ENCODE measurements around the gene TAF8. TPM values are rescaled to one million over a fixed set of nuclear protein-coding genes. Genes with fewer than 3 reads are reported as not detected.
A peak's percentile ranks its signal among the peaks of the same experiment; 100 is the strongest.

TAF8 gene
- total RNA-seq, 1 donor: 16.3 TPM

DNA sequence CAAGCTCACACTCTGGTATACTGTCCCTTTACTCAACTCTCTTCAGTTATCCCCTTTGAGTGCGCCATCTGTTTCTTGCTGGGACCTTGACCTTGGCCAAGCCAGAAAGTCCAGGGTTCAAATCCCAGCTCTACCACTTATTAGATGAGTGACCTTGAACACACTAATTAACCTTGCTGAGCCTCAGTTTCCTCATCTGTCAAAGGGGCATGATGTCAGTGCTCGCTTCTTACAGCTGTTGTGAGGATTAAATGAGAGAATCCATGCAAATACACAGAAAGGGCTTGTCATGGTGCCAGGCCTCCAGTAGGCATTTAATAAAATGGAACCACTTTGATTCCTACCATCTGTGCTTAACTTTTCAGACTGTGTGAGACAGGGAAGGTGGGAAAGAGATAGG is 57.7 kb downstream of the TAF8 start:
- H3K4me1 ChIP-seq (ENCODE audit: insufficient read depth, low read length): peaks cover 3% of the 10 kb centered on the region
- no peak overlapping the region for H2AFZ ChIP-seq (ENCODE audit: low read length)
- H4K20me1 ChIP-seq (ENCODE audit: insufficient read depth, low read length): no peaks in the 10 kb centered on the region
- no peaks in the 10 kb centered on the region for H3K79me2 ChIP-seq (ENCODE audit: insufficient read depth, low read length)
- H3K9me3 ChIP-seq (ENCODE audit: low read depth, low read length): no peaks in the 10 kb centered on the region
- H3K27me3 ChIP-seq (ENCODE audit: insufficient read depth, low read length): no peaks in the 10 kb centered on the region
- H3K36me3 ChIP-seq (ENCODE audit: insufficient read depth, low read length): no peaks in the 10 kb centered on the region
- H3K27ac ChIP-seq (ENCODE audit: low read depth, low read length): no peak overlapping the region
- TF ChIP-seq, protein P1, sequence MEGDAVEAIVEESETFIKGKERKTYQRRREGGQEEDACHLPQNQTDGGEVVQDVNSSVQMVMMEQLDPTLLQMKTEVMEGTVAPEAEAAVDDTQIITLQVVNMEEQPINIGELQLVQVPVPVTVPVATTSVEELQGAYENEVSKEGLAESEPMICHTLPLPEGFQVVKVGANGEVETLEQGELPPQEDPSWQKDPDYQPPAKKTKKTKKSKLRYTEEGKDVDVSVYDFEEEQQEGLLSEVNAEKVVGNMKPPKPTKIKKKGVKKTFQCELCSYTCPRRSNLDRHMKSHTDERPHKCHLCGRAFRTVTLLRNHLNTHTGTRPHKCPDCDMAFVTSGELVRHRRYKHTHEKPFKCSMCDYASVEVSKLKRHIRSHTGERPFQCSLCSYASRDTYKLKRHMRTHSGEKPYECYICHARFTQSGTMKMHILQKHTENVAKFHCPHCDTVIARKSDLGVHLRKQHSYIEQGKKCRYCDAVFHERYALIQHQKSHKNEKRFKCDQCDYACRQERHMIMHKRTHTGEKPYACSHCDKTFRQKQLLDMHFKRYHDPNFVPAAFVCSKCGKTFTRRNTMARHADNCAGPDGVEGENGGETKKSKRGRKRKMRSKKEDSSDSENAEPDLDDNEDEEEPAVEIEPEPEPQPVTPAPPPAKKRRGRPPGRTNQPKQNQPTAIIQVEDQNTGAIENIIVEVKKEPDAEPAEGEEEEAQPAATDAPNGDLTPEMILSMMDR (IDR thresholded peaks at IDR 0.05; ENCODE audit: extremely low read depth, low read depth, low read length): no peak
- no peak overlapping the region for H3K4me2 ChIP-seq (ENCODE audit: insufficient read depth, low read length)
- no peak overlapping the region for H3K4me3 ChIP-seq (ENCODE audit: insufficient read depth, low read length)
- DNase-seq (ENCODE audit: insufficient read length, low spot score, missing footprints): no peak

DNA sequence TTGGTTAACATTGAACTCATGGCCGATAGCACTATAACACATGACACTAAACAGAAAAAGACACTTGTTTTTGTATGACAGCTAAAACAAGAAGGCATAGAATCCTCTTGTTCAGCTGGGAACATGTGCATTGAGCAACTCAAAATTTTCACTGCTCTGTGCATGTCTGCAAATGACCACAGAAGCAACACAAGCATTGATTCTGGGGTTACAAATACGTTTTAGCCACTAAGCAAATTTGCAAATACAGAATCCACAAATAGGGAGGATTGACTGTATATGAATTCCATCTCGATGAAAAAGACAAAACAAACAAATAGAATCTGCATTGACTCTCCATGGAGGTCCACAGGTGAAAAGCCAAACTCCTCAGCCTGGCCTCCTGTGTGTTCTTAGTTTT is 60.4 kb downstream of the TAF8 start:
- no peak overlapping the region for H3K27ac ChIP-seq (ENCODE audit: low read depth, low read length)
- no peaks in the 10 kb centered on the region for H3K36me3 ChIP-seq (ENCODE audit: insufficient read depth, low read length)
- no peak overlapping the region for H3K4me2 ChIP-seq (ENCODE audit: insufficient read depth, low read length)
- H2AFZ ChIP-seq (ENCODE audit: low read length): no peak overlapping the region
- no peaks in the 10 kb centered on the region for H3K79me2 ChIP-seq (ENCODE audit: insufficient read depth, low read length)
- no peaks in the 10 kb centered on the region for H3K9me3 ChIP-seq (ENCODE audit: low read depth, low read length)
- H4K20me1 ChIP-seq (ENCODE audit: insufficient read depth, low read length): no peaks in the 10 kb centered on the region
- H3K4me1 ChIP-seq (ENCODE audit: insufficient read depth, low read length): peaks cover 8% of the 10 kb centered on the region
- DNase-seq (ENCODE audit: insufficient read length, low spot score, missing footprints): no peak
- no peaks in the 10 kb centered on the region for H3K27me3 ChIP-seq (ENCODE audit: insufficient read depth, low read length)
- TF ChIP-seq, protein P1 (IDR thresholded peaks at IDR 0.05; ENCODE audit: extremely low read depth, low read depth, low read length): no peak
- no peak overlapping the region for H3K4me3 ChIP-seq (ENCODE audit: insufficient read depth, low read length)

DNA sequence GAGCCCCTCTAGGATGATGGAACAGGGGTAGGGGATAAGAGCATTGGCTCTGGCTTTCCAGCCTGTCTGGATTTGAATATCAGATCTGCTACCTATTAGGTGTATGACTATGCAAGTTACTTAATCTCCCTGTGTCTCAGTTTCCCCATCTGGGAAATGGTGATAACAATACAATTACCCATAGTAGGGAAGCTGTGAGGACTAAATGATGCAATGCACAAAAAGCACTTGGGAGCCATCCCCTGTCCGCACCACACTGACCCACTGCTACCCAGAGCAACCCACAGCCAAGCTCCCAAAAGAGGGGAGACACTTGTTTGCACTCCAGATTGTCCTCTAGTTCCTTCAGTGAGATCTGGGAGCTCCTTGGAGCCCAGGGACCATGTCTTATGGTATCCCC is 62.0 kb downstream of the TAF8 start:
- H3K27ac ChIP-seq (ENCODE audit: low read depth, low read length): no peak overlapping the region
- TF ChIP-seq, protein P1 (IDR thresholded peaks at IDR 0.05; ENCODE audit: extremely low read depth, low read depth, low read length): no peak
- no peaks in the 10 kb centered on the region for H3K36me3 ChIP-seq (ENCODE audit: insufficient read depth, low read length)
- no peak for DNase-seq (ENCODE audit: insufficient read length, low spot score, missing footprints)
- no peaks in the 10 kb centered on the region for H3K79me2 ChIP-seq (ENCODE audit: insufficient read depth, low read length)
- H3K4me1 ChIP-seq (ENCODE audit: insufficient read depth, low read length): peaks cover 8% of the 10 kb centered on the region
- H2AFZ ChIP-seq (ENCODE audit: low read length): no peak overlapping the region
- H3K4me2 ChIP-seq (ENCODE audit: insufficient read depth, low read length): no peak overlapping the region
- H3K9me3 ChIP-seq (ENCODE audit: low read depth, low read length): no peaks in the 10 kb centered on the region
- H4K20me1 ChIP-seq (ENCODE audit: insufficient read depth, low read length): no peaks in the 10 kb centered on the region
- H3K4me3 ChIP-seq (ENCODE audit: insufficient read depth, low read length): no peak overlapping the region
- H3K27me3 ChIP-seq (ENCODE audit: insufficient read depth, low read length): no peaks in the 10 kb centered on the region

DNA sequence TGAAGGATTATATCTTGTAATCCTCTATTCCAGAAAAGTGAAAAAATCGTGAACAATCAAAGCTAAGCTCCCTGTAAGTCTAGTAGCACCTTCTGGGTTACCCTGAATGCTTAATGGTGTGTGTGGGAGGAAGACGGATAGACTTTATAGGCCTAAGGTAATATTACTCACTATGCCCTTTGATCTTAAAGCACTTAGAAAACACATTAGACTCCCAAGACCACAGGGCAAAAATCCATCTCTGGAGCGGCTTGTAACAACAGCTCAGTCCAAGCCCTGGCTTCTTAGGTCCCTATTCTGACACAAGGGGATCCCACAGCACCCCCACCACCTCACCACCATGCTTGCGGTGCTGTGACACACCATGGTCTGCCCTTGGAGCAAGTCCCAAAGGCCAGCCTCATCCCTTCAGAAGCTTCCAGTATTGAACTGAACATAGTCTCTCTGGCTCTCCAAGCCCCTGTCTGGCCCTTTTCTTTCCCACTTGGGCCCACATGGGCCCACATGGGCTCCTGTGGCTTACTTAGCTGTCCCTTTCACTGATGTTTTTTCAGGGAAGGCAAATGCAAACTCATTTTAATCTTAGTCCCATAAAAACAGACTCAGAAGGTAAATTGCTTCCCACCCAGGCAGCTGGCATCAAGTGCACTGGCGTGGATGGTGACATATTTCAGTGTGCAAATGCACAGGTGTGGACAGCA is 63.8 kb downstream of the TAF8 start:
- peak; percentile 80 for DNase-seq (ENCODE audit: insufficient read length, low spot score, missing footprints)
- no peaks in the 10 kb centered on the region for H3K79me2 ChIP-seq (ENCODE audit: insufficient read depth, low read length)
- H3K27me3 ChIP-seq (ENCODE audit: insufficient read depth, low read length): no peaks in the 10 kb centered on the region
- no peaks in the 10 kb centered on the region for H3K9me3 ChIP-seq (ENCODE audit: low read depth, low read length)
- TF ChIP-seq, protein P1 (IDR thresholded peaks at IDR 0.05; ENCODE audit: extremely low read depth, low read depth, low read length): no peak
- no peaks in the 10 kb centered on the region for H3K36me3 ChIP-seq (ENCODE audit: insufficient read depth, low read length)
- no peaks in the 10 kb centered on the region for H4K20me1 ChIP-seq (ENCODE audit: insufficient read depth, low read length)
- H3K4me1 ChIP-seq (ENCODE audit: insufficient read depth, low read length): peaks cover 16% of the 10 kb centered on the region
- no peak overlapping the region for H2AFZ ChIP-seq (ENCODE audit: low read length)
- no peak overlapping the region for H3K4me3 ChIP-seq (ENCODE audit: insufficient read depth, low read length)
- H3K4me2 ChIP-seq (ENCODE audit: insufficient read depth, low read length): no peak overlapping the region
- H3K27ac ChIP-seq (ENCODE audit: low read depth, low read length): no peak overlapping the region
